ENCODE results near the gene METTL8.

GRCh38 chr2:171480908-171481307 is 47.1 kb upstream of the METTL8 start:
- TF ChIP-seq CTCF (IDR thresholded peaks at IDR 0.05) (no peak), POLR2AphosphoS5 (IDR thresholded peaks at IDR 0.05) (no peak), POLR2A (IDR thresholded peaks at IDR 0.05; ENCODE audit: low read depth) (no peak)

Data from esophagus muscularis mucosa (tissue), 3 donors.